Heart left ventricle (tissue), 16 donors: ENCODE results near the gene FKBP1A. TPM values are rescaled to one million over a fixed set of nuclear protein-coding genes. Genes with fewer than 3 reads are reported as not detected.

Experiments
- ATAC-seq, 4 donors: fragments of 200-7000 bp; cut with Tn5 transposase; one replicate each; pipeline ENCODE4 v1.9.1; 2020 to 2022; ENCODE audit warnings: moderate library complexity in 4 of 4, mild to moderate bottlenecking in 3 of 4, moderate number of reproducible peaks in 1 of 4
- DNase-seq, 5 donors: peaks; one replicate each; pipeline ENCODE4 v3.0.0-alpha.2; 2020
- H3K27ac ChIP-seq, 12 donors: fragments of 200-600 bp; sonication (generic) in 4 of 12; one replicate each; pipeline versions ENCODE4 v1.5.0 to v1.8.0; 2016 to 2022; ENCODE audit warnings: mild to moderate bottlenecking in 2 of 12
- H3K27me3 ChIP-seq, 9 donors: fragments of 200-600 bp; sonication (generic) in 2 of 9; one replicate each; pipeline versions ENCODE4 v1.5.1 to v1.8.0; 2016 to 2022; ENCODE audit warnings: mild to moderate bottlenecking in 3 of 9
- H3K36me3 ChIP-seq, 9 donors: fragments of 200-600 bp; sonication (generic) in 2 of 9; one replicate each; pipeline versions ENCODE4 v1.5.0 to v1.8.0; 2018 to 2022; ENCODE audit warnings: mild to moderate bottlenecking in 2 of 9
- H3K4me1 ChIP-seq, 12 donors: fragments of 200-600 bp; sonication (generic) in 4 of 12; one replicate each; pipeline versions ENCODE4 v1.5.0 to v1.8.0; 2016 to 2022; ENCODE audit warnings: mild to moderate bottlenecking in 3 of 12
- H3K4me3 ChIP-seq, 12 donors: fragments of 200-600 bp; sonication (generic) in 4 of 12; one replicate each; pipeline versions ENCODE4 v1.5.0 to v1.8.0; 2017 to 2022; ENCODE audit warnings: mild to moderate bottlenecking in 9 of 12, moderate library complexity in 4 of 12
- H3K9me3 ChIP-seq, 12 donors: fragments of 200-600 bp; sonication (generic) in 4 of 12; one replicate each; pipeline versions ENCODE4 v1.5.0 to v1.8.0; 2016 to 2022; ENCODE audit warnings: mild to moderate bottlenecking in 1 of 12
- POLR2A ChIP-seq, 2 donors: fragments of 450-650 bp; IDR thresholded peaks; one replicate each; pipeline ENCODE4 v1.6.1; 2017; ENCODE audit warnings: antibody characterized with exemption in 2 of 2, mild to moderate bottlenecking in 2 of 2, moderate library complexity in 2 of 2
- WGBS, 4 donors: extraction: QIAGEN DNeasy Blood & Tissue Kit in 2 of 4; methylation state at CpG; one replicate each; pipeline versions ENCODE4 v1.1.5 to v1.1.7; 2013 to 2018; 5-methylcytosine and 5-hydroxymethylcytosine counted together
- intact Hi-C, 10 donors: fragments of 100-400 bp; cut with DNase I; formaldehyde crosslinking; loops; one replicate each; pipeline versions ENCODE4 v1.11.1 to v1.14.2; 2022
- polyA plus RNA-seq, 2 donors: library from polyadenylated mRNA; stranded (reverse); fragments of 200-250 nt; gene quantifications; one replicate each; pipeline ENCODE4 v1.2.3, GENCODE V29; 2013
- total RNA-seq, 9 donors: library from RNA; depleted of rRNA in 2 of 9; stranded (reverse); fragments of >200 nt in 2 of 9; fragmentation: NEBNext Ultra II Directional in 3 of 9; extraction: Animal tissue kit (Norgen Biotek cat#: 25700) in 3 of 9; gene quantifications; one replicate each; pipeline versions ENCODE4 v1.1.0 to v1.2.4, GENCODE V29; 2016 to 2023
- TF ChIP-seq, protein P1 (sequence below), 12 donors: fragments of 200-600 bp; sonication (generic) in 4 of 12; IDR thresholded peaks; one replicate each; pipeline versions ENCODE4 v1.5.0 to v1.8.0; 2018 to 2022; ENCODE audit warnings: antibody characterized with exemption in 12 of 12, mild to moderate bottlenecking in 5 of 12
- donor health status: ischemic (EF 13 %, LVEDD 7.1; RV severe dilation, severe dysfunction).
- donor health status: healthy with polysubstance abuse.
- donor health status: DM: no; HTN: yes; CAD: no.
- donor health status: DM: no; HTN: no; CAD: no.
- donor health status: ischemic (EF 25% LVEDD 6.9; RV normal size, moderate dysfunction).
- donor health status: ischemic (EF 25% LVEDD 5.7; RV mildly dilated, moderate dysfunction).
- donor health status: healthy.
- donor health status: DM: yes; HTN: yes; CAD: no.
- donor health status: ischemic (EF 35%, LVEDD 5.7; RV mildly dilated, moderate dysfunction).
- donor health status: nonischemic (EF 11% LVEDD 7.7; RV severe dilation, severe dysfunction).
- donor health status: DM: yes; HTN: yes; CAD: no.
- donor health status: PGD.
- donor health status: ischemic (EF 29% LVEDD 5.4; RV normal size, mild dysfunction).
- donor health status: nonischemic (EF 23%, LVEDD 6.1; RV moderate dilation, normal function).

Gene FKBP1A
- total and polyA plus RNA-seq, 11 donors, result 71.3 to 401 (median 144) TPM

DNA sequence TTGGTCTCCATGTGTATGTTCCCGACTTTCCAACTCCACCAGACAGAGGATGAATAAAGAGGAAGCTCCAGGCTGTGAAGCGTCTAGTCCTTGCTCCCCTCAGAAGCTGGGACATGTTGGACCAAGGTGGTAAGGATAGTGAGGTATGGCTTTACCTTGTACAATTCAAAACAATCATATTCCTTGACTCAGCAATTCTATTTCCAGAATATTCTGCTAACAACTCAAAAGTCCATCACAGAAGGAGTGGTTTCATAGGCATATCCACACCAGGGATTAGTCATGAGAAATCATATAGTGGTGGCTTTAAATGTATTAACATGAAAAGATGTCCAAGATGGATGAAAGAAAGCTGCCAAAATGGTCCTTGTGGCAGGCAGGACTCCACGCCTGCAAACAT, 19.8 kb downstream of the FKBP1A start:
- TF ChIP-seq POLR2A (IDR thresholded peaks at IDR 0.05), result no peak
- TF ChIP-seq, protein P1, sequence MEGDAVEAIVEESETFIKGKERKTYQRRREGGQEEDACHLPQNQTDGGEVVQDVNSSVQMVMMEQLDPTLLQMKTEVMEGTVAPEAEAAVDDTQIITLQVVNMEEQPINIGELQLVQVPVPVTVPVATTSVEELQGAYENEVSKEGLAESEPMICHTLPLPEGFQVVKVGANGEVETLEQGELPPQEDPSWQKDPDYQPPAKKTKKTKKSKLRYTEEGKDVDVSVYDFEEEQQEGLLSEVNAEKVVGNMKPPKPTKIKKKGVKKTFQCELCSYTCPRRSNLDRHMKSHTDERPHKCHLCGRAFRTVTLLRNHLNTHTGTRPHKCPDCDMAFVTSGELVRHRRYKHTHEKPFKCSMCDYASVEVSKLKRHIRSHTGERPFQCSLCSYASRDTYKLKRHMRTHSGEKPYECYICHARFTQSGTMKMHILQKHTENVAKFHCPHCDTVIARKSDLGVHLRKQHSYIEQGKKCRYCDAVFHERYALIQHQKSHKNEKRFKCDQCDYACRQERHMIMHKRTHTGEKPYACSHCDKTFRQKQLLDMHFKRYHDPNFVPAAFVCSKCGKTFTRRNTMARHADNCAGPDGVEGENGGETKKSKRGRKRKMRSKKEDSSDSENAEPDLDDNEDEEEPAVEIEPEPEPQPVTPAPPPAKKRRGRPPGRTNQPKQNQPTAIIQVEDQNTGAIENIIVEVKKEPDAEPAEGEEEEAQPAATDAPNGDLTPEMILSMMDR (IDR thresholded peaks at IDR 0.05), result no peak
- peaks cover 0 to 69% (median 42%) of the 10 kb centered on the region in 9 donors for H3K36me3 ChIP-seq
- H3K4me3 ChIP-seq, result no peak overlapping the region
- ATAC-seq (no peak), DNase-seq (no peak)
- peaks cover 8 to 84% (median 68%) of the 10 kb centered on the region in 12 donors for H3K4me1 ChIP-seq
- peak overlapping the region; percentile 35 to 77 (median 60) for H3K27ac ChIP-seq
- 75 to 87% (median 81%) methylated on average over 3 of the region's 3 CpGs for WGBS, 4 donors
- H3K27me3 ChIP-seq, result no peaks in the 10 kb centered on the region
- H3K9me3 ChIP-seq, result no peaks in the 10 kb centered on the region
- intact Hi-C loops, result loop anchor here in 4 of 10 donors (5.0 kb wide), 3 partner anchors 36 to 46 kb away; partner anchors contain the start of gene SDCBP2 (in 2 of the 4)

DNA sequence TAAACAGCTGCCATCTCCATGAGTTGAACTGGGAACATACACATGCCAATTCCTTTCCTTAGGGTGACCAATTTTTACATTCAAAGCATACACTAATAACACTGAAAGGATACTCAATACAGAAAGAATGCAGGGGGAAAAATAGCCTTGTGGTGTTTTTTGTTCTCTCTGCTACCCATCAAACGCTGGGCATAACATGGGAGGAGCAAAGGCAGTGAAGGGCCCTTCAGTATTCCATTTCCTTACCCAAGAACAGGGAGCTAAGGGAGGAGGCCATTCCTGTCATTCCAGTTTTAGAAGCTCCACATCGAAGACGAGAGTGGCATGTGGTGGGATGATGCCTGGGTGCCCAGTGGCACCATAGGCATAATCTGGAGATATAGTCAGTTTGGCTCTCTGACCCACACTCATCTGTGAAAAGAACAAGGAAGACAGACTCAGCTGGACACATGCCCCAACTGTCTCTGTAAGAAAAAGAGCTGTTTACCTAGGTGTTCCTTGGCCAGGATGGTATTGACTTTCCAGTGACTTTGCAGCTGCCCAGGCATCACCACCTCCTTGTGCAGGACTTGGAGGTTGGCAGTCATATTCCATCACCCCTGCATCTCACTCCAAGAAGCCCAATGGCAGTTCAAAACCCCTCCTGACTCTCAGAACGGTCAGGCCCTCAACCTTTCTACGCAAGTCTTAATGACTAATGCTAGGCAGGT, 20.9 kb downstream of the FKBP1A start:
- intact Hi-C loops, result loop anchor here in 4 of 10 donors (5.0 kb wide), 3 partner anchors 35 to 45 kb away; partner anchors contain the start of gene SDCBP2 (in 2 of the 4)
- H3K36me3 ChIP-seq, result peaks cover 0 to 79% (median 53%) of the 10 kb centered on the region in 9 donors
- H3K27ac ChIP-seq, result peak overlapping the region in 5 of 12 donors; percentile 34 to 74 (median 69)
- 88 to 90% (median 88%) methylated on average over 5 of the region's 5 CpGs for WGBS, 4 donors
- ATAC-seq (no peak), DNase-seq (no peak)
- H3K9me3 ChIP-seq, result no peaks in the 10 kb centered on the region
- H3K27me3 ChIP-seq, result no peaks in the 10 kb centered on the region
- TF ChIP-seq, protein P1 (IDR thresholded peaks at IDR 0.05), result no peak
- TF ChIP-seq POLR2A (IDR thresholded peaks at IDR 0.05), result no peak
- peaks cover 8 to 73% (median 58%) of the 10 kb centered on the region in 12 donors for H3K4me1 ChIP-seq
- no peak overlapping the region for H3K4me3 ChIP-seq

DNA sequence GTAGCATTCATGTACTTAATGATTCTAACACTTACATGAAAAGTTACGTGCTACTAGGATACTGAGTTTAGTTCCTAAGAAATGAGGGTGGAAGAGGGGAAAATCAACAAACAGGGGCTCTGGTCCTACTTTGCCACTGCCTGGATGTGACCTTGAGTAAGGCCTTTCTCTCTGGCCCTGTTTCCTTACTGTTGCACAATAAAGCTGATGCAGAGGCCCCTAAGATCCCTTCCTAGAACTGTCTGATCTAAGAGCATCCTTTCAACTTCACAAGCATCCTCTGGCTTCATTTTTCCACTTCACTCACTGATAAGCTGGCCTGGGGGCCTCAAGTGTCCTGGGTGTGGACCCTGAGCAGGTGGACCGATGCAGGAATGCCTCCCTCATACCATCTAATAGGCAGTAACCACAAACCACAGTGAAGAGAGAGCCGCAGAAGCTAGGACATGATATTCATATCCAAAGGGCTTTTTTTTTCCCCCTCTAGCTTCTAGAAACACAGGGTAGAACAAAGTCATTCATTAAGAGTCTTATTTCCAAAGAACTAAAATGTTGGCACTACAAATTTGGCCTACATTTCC, 21.6 kb downstream of the FKBP1A start:
- H3K36me3 ChIP-seq, result peaks cover 0 to 84% (median 56%) of the 10 kb centered on the region in 9 donors
- intact Hi-C loops, result loop anchor here in 4 of 10 donors (5.0 kb wide), 3 partner anchors 34 to 44 kb away; partner anchors contain the start of gene SDCBP2 (in 2 of the 4)
- ATAC-seq (peak in 2 of 4 donors; percentile 34 to 39), DNase-seq (no peak)
- no peaks in the 10 kb centered on the region for H3K27me3 ChIP-seq
- no peak overlapping the region for H3K4me3 ChIP-seq
- no peaks in the 10 kb centered on the region for H3K9me3 ChIP-seq
- peak overlapping the region in 10 of 12 donors; percentile 2 to 74 (median 52) for H3K27ac ChIP-seq
- peaks cover 8 to 66% (median 54%) of the 10 kb centered on the region in 12 donors for H3K4me1 ChIP-seq
- no peak for TF ChIP-seq POLR2A (IDR thresholded peaks at IDR 0.05)
- TF ChIP-seq, protein P1 (IDR thresholded peaks at IDR 0.05), result no peak
- 74 to 82% (median 76%) methylated on average over 3 of the region's 3 CpGs for WGBS, 4 donors
